Fibroblast of the aortic adventitia (primary cell): ENCODE measurements around the gene C19orf33. TPM values are rescaled to one million over a fixed set of nuclear protein-coding genes. Genes with fewer than 3 reads are reported as not detected.

Experiments used
- DNase-seq: peaks from one replicate; pipeline ENCODE4 v3.0.0-alpha.2; 2010; ENCODE audit warnings: low read depth
- H3K4me3 ChIP-seq: 2 replicates; pipeline ENCODE4 v1.5.1; 2011; ENCODE audit warnings: low read depth, mild to moderate bottlenecking, control low read depth, low read length, moderate library complexity
- CTCF ChIP-seq: IDR thresholded peaks from 2 replicates; pipeline ENCODE4 v1.5.1; 2011; ENCODE audit warnings: mild to moderate bottlenecking, low read length, control low read depth, inconsistent platforms; ENCODE audit not compliant: insufficient read depth
- total RNA-seq: library from RNA; depleted of rRNA; stranded (reverse); fragments of >200 nt; gene quantifications from 2 replicates; pipeline ENCODE4 v1.2.3, GENCODE V29; 2012; ENCODE audit warnings: low replicate concordance

Gene C19orf33
- total RNA-seq, 1 donor: 0.45 TPM

DNA sequence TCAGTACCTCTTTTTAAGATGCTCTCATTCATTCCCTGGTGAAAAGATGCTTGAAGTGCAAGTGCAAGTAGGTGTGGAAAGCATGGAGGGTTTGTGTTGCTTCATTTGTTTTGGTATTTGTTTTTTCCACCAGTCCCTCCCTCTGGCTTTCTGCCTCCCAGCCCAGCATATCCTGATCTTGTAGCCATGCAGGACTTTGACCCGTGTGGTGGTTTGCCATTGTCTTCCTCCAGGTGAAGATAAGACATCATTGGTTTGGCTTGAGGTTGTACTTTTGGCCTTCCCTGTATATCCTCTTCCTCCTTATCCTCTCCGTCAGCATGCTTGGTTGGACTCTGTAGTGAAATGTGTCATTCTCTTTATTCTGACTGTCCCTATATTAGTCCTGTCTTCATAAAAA lies 30.6 kb upstream of the C19orf33 start:
- no peak for DNase-seq
- H3K4me3 ChIP-seq: no peak overlapping the region
- TF ChIP-seq CTCF: no peak

- no peak for TF ChIP-seq CTCF
- H3K4me3 ChIP-seq: no peak overlapping the region
- no peak for DNase-seq
These were observed 29.3 kb upstream of the C19orf33 start for GRCh38 chr19:38274739-38275138.

DNA sequence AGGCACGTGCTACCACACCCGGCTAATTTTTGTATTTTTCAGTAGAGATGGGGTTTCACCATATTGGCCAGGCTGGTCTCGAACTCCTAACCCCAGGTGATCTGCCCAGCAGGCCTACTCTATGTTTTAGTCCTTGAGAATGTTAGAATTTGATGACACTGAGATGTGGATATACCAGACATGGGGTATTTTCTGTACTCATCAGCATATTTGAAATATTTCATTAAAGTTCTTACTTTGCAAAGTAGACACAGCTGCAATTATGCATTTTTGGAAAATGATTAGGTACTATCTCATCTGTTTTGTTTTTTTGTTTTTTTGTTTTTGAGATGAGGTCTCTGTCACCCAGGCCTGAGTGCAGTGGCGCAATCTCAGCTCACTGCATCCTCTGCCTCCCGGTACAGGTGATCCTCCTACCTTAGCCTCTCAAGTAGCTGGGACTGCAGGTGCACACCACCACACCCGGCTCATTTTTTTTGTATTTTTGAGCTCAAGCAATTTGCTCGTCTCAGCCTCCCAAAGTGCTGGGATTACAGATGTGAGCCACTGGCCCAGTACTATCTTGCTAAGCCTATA lies 27.0 kb upstream of the C19orf33 start:
- TF ChIP-seq CTCF: no peak
- no peak overlapping the region for H3K4me3 ChIP-seq
- no peak for DNase-seq

- DNase-seq: no peak
- TF ChIP-seq CTCF: no peak
- H3K4me3 ChIP-seq: no peak overlapping the region
These were observed 26.5 kb upstream of the C19orf33 start for GRCh38 chr19:38277549-38277948.

- TF ChIP-seq CTCF: no peak
- peak; percentile 94 for DNase-seq
- H3K4me3 ChIP-seq: no peak overlapping the region
These were observed 25.9 kb upstream of the C19orf33 start for GRCh38 chr19:38277969-38278680.

DNA sequence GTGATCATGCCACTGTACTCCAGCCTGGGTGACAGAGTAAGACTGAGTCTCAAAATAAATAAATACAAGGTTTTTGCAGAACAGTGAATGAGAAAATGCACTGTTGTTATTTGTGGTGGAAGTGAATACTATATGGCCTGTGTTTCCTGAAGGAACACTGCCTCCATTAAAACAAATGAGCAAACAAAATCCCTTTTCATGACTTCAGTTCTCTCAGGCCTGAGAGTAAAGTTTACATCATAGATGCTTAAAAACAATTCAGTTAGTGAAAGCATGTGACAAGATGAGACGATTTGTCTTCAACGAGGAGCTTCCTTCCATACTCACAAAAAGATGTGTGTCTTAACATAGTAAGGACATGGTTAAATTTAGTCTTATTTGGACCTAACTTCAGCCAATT lies 25.3 kb upstream of the C19orf33 start:
- TF ChIP-seq CTCF: no peak
- H3K4me3 ChIP-seq: no peak overlapping the region
- DNase-seq: no peak
